Measurements from ENCODE around the gene CNN3.
A peak's percentile ranks its signal among the peaks of the same experiment; 100 is the strongest.

Gene CNN3

DNA sequence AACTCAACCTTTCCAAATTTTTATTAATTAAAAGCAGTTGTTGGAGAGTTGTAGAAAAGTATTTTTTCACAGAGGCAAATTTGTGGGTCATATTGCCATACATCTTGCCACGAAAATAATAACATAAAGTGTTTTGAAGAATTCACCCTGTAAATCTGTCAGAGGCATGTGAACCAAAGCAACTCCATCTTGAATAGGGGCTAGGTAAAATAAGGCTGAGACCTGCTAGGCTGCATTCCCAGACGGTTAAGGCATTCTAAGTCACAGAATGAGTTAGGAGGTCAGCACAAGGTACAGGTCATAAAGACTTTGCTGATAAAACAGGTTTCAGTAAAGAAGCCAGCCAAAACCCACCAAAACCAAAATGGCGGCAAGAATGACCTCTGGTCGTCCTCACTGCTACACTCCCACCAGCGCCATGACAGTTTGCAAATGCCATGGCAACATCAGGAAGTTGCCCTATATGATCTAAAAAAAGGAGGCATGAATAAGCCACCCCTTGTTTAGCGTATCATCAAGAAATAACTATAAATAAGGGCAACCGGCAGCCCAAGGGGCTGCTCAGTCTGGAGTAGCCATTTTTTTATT, 4.4 kb upstream of the CNN3 start:
- H3K4me3 ChIP-seq (ENCODE audit: low read depth, low read length), result no peak overlapping the region
- DNase-seq (ENCODE audit: low read depth, low spot score), result no peak
- in situ Hi-C loops (cut with HindIII; ENCODE audit: low sequenced_read_pairs), result no loop called here
- TF ChIP-seq, protein P1, sequence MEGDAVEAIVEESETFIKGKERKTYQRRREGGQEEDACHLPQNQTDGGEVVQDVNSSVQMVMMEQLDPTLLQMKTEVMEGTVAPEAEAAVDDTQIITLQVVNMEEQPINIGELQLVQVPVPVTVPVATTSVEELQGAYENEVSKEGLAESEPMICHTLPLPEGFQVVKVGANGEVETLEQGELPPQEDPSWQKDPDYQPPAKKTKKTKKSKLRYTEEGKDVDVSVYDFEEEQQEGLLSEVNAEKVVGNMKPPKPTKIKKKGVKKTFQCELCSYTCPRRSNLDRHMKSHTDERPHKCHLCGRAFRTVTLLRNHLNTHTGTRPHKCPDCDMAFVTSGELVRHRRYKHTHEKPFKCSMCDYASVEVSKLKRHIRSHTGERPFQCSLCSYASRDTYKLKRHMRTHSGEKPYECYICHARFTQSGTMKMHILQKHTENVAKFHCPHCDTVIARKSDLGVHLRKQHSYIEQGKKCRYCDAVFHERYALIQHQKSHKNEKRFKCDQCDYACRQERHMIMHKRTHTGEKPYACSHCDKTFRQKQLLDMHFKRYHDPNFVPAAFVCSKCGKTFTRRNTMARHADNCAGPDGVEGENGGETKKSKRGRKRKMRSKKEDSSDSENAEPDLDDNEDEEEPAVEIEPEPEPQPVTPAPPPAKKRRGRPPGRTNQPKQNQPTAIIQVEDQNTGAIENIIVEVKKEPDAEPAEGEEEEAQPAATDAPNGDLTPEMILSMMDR (IDR thresholded peaks at IDR 0.05; ENCODE audit: low read depth, low read length), result no peak

DNA sequence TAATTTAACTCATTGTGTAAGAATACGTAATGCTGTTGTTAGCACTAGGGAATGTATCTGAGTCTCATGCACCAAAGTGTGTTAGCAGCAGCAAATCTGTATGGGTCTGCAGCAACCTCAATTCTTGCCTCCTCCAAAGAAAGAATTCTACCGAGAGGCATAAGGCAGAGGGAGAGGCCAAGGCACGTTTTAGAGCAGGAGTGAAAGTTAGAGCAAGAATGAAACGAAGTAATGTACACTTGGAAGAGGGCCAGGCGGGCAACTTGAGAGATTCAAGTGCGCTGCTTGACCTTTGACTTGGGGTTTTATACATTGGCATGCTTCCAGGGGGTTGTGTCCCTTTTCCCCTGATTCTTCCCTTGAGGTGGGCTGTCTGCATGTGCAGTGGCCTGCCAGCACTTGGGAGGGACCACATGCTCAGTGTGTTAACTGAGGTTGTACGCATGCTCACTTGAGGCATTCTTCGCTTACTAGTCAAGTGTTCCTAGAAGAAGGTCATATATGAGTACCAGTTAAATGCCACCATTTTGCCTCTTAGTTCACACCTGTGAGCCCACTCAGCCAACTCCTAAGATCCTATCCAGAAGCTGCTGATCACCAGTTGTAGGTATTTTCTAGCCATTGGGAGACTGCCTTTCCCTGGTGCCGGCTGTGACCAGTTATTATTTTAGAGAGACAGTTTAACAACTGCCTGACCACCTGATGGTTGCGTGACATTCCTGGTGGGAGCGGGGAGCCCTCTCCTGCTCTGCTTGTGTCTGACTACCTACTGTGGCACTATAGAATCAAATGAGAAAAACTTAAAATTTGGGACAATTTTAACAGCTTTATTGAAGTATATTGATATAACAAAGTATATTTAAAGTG, 2.7 kb upstream of the CNN3 start:
- TF ChIP-seq, protein P1 (IDR thresholded peaks at IDR 0.05; ENCODE audit: low read depth, low read length), result no peak
- peak overlapping the region; percentile 50 for H3K4me3 ChIP-seq (ENCODE audit: low read depth, low read length)
- no peak for DNase-seq (ENCODE audit: low read depth, low spot score)
- in situ Hi-C loops (cut with HindIII; ENCODE audit: low sequenced_read_pairs), result no loop called here

DNA sequence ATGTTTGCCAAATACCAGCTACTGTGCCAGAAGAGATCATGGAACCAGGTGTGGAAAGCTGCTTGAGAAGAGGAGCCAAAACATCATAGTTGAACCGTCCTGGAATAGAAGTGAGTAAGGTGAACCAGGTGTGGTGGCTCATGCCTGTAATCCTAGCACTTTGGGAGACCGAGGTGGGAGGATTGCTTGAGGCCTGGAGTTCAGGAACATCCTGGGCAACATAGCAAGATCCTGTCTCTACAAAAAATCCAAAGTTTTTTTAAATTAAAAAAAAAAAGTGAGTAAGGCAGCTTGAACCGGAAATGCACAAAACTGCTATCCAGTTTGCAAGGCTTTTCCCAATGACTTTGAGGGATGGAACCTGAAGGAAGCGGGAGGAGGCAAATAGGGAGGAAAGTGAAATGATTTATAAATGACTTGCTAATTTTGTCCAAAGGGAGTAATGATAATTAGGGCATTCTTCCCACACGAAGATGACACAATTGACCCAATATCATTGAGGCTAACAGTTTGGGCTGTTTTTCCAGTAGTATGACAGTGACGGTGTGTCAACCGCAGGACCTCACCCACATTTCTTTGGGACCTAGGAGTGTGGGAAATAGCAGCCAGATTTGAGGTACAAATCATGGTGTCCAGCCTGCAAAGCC, 1.5 kb upstream of the CNN3 start:
- in situ Hi-C loops (cut with HindIII; ENCODE audit: low sequenced_read_pairs), result no loop called here
- TF ChIP-seq, protein P1 (IDR thresholded peaks at IDR 0.05; ENCODE audit: low read depth, low read length), result no peak
- no peak for DNase-seq (ENCODE audit: low read depth, low spot score)
- peak overlapping the region; percentile 50 for H3K4me3 ChIP-seq (ENCODE audit: low read depth, low read length)

DNA sequence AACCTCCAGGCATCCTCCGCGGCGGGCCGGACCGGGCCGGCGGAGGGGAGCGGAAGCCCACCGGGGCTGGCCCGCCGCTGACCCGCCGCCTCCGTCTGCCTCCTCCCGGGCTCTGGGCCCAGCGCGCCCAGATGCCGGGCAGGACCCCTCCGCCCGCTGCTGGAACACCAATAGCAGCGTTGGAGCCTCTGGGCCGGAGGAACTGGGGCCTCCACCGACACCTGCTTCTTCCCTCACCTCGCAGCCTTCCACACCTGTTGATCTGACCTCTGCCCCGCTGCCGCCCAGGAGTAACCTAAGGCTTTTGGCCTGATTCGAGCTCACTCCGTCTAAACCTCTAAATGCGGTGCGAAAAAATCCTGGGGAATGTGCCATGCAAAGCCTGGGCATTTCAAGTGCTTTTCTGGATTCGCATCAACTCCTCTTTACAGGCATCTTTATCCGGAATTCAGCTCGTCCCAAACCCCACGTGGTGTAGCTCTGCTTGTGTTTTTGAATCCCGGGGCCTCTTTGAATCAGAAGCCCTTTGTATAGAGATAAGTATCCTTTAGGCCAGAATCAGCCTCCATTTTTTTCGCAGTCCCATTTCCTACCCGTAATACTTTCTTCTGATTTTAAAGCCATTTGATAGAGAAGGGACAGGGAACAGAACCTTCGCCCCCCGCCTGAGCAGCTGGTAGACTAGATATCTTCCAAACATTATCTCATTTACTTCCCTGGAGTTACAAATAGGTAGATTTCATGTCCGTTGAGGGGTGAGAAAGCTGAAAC, 680 bp upstream of the CNN3 start:
- peak; percentile 70 for DNase-seq (ENCODE audit: low read depth, low spot score)
- TF ChIP-seq, protein P1 (IDR thresholded peaks at IDR 0.05; ENCODE audit: low read depth, low read length), result no peak
- H3K4me3 ChIP-seq (ENCODE audit: low read depth, low read length), result peak overlapping the region; percentile 50
- in situ Hi-C loops (cut with HindIII; ENCODE audit: low sequenced_read_pairs), result no loop called here

DNA sequence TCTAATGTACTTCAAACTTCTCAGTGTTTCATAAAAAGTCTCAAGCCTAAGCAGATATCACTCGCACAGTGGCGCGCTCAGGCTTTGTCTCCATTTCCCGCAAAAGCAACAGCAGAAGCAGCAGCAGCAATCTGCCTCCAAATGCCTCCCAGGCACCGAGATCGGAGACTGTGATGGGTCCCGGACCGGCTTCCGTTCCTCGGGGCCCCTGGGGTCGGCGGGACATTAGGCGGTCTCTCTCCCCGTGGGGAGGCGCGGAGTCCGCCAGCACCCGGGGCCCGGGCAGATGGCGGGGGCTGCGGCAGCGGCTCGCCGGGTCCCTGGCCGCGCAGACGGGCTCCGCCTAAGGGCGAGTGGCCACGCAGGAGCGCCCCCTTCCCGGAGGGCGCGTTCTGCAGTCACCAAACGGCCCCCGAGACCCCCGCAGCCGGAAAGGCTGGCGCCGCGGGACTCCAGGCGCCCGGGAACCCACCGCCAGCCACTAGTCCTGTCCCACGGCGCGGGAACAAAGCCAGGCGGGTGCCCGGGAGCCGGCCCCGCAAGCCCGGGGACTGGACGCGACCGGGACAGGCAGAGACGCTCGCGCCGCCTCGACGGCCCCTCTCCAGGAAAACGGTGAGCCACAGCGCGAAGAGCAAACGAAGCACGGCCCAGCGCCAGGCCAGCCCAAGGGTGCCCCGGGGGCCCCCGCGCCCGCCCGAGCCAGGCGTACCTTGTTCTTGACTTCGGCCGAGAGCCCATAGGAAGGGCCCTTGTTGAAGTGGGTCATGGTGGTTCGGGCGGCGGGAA, 590 bp downstream of the CNN3 start:
- TF ChIP-seq, protein P1 (IDR thresholded peaks at IDR 0.05; ENCODE audit: low read depth, low read length), result peak; percentile 44
- peak; percentile 63 for DNase-seq (ENCODE audit: low read depth, low spot score)
- in situ Hi-C loops (cut with HindIII; ENCODE audit: low sequenced_read_pairs), result no loop called here
- peak overlapping the region; percentile 91 for H3K4me3 ChIP-seq (ENCODE audit: low read depth, low read length)
